ENCODE measurements around the gene VAT1L.

- TF ChIP-seq, protein P1, sequence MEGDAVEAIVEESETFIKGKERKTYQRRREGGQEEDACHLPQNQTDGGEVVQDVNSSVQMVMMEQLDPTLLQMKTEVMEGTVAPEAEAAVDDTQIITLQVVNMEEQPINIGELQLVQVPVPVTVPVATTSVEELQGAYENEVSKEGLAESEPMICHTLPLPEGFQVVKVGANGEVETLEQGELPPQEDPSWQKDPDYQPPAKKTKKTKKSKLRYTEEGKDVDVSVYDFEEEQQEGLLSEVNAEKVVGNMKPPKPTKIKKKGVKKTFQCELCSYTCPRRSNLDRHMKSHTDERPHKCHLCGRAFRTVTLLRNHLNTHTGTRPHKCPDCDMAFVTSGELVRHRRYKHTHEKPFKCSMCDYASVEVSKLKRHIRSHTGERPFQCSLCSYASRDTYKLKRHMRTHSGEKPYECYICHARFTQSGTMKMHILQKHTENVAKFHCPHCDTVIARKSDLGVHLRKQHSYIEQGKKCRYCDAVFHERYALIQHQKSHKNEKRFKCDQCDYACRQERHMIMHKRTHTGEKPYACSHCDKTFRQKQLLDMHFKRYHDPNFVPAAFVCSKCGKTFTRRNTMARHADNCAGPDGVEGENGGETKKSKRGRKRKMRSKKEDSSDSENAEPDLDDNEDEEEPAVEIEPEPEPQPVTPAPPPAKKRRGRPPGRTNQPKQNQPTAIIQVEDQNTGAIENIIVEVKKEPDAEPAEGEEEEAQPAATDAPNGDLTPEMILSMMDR (IDR thresholded peaks at IDR 0.05 in 8 of 11, conservative IDR thresholded peaks at IDR 0.05 in 3 of 11), result no peak
- TF ChIP-seq POLR2A (IDR thresholded peaks at IDR 0.05) (no peak), POLR2AphosphoS5 (IDR thresholded peaks at IDR 0.05) (no peak)
Observed at GRCh38 chr16:77871932-77872331, 83.6 kb downstream of the VAT1L start.

All from spleen (tissue), 7 donors.